Sciatic nerve (tissue), 2 donors: ENCODE data around the gene SMIM10L1. TPM values are rescaled to one million over a fixed set of nuclear protein-coding genes. Genes with fewer than 3 reads are reported as not detected.

ENCODE experiments used
- ATAC-seq: fragments of 200-7000 bp; cut with Tn5 transposase; one replicate; pipeline ENCODE4 v1.9.1; 2020; ENCODE audit warnings: mild to moderate bottlenecking, moderate library complexity
- DNase-seq: peaks from one replicate; pipeline ENCODE4 v3.0.0-alpha.2; 2020; ENCODE audit warnings: low spot score
- intact Hi-C: fragments of 100-400 bp; cut with DNase I; formaldehyde crosslinking; loops from one replicate; pipeline ENCODE4 v1.14.2; 2022
- total RNA-seq: library from RNA; stranded (reverse); fragmentation: NEBNext Ultra II Directional; extraction: Animal tissue kit (Norgen Biotek cat#: 25700); gene quantifications from one replicate; pipeline ENCODE4 v1.2.1, GENCODE V29; 2021
- donor health status: DM: no; HTN: no; CAD: no.
- donor health status: DM: no; HTN: no; CAD: no.

The SMIM10L1 gene
- total RNA-seq = 8.9 TPM

DNA sequence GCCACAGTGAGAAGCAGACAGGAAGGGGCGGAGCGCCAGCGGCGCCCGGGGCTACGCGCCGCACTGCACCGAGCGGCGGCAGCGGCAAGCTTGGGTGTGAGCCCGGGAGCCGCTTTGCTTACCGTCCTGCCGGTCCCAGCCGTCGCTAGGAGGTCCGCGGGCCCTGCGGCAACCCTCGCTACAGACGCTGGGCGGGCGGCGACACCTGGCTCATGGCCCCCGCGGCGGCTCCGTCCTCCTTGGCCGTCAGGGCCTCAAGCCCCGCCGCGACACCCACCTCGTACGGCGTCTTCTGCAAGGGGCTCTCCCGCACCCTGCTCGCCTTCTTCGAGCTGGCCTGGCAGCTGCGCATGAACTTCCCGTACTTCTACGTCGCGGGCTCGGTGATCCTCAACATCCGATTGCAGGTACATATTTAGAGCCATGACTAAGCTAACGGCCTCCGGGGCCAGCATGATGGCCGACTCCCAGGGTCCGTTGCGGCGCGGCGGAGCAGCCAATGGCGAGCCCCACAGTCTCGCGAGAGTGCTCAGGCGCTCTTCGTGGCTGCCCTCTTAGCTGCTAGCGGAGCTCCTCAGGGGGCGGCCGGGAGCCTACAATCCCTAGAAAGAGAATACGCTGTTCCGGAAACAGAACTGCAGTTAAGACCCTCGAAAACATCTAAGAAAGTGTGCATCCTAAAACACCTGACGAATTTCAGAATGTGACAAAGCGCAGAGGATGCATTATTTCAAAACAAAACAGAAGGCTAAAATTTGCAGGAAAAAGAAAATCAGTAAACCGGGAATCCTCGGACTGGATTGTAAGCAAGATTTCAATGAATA is at the start of gene SMIM10L1:
Gene SMIM10L1 (plus strand): TSS at position 50 of the 824 bp plus-strand sequence. CDS start 163 bp downstream, at position 213.
- ATAC-seq (peak; percentile 100), DNase-seq (peak; percentile 94)
- intact Hi-C loops = no loop called here

DNA sequence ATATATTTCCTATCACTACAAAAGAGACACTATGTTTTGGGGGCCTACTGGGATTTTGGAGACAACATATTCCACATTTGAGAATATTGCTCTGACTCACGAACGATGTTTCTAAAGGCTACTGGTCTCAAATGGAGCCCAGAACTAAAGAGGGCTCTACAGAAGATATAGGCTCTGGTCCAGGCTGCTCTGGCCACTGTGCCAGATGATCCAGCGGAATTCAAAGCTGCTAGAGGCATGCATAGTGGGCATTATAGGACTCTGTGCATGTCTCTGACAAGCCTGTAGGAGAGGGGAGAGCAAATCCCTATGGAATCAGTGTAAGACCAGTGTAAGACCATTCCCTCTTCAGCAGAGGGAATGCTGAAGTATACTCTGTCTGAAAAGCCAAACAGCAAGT is 40.6 kb upstream of the SMIM10L1 start:
- ATAC-seq = no peak

GRCh38 chr12:11130999-11131398 is 40.0 kb upstream of the SMIM10L1 start:
- no peak for ATAC-seq
- intact Hi-C loops = no loop called here
- no peak for DNase-seq

More for the DNA sequence above, 40.6 kb upstream of the SMIM10L1 start:
- DNase-seq = no peak
- intact Hi-C loops = no loop called here

DNA sequence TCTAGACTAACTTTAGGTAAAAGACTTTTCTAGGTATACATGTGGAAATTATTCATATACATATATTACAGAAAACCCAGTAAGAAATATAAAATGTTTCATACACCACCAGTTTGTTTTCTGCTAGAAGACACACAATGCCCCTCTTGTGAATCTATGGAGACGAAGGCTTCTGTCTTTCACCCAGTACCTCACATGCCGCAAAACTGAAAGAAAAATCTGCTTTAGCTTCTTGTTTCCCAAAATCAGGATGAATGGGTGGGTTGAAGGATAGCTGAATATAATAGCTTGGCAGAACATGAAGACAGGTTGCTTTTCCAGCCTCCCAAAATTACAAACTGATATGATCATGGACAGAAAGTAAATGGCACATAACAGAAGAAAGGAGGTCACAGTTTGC is 37.8 kb upstream of the SMIM10L1 start:
- ATAC-seq (no peak), DNase-seq (no peak)
- intact Hi-C loops = no loop called here

DNA sequence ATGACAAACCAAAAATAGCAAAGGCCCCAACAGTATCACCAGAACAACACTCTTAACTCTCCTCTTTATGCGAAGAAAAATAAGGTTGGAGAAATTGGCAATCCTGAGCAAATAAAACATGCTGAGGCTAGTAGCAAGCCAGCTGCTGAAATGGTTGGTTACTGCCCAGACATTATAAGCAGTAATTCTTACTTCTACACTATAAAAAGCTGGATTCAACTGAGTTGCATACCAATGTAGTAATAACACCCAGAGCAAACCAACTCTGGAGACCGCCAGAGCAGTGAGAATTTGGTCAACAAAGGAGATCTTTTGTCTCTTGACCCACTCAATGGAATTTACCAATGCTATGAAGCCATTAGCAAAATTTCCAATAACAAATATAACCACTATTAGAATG is 37.2 kb upstream of the SMIM10L1 start:
- no peak for ATAC-seq
- intact Hi-C loops = no loop called here
- DNase-seq = no peak

DNA sequence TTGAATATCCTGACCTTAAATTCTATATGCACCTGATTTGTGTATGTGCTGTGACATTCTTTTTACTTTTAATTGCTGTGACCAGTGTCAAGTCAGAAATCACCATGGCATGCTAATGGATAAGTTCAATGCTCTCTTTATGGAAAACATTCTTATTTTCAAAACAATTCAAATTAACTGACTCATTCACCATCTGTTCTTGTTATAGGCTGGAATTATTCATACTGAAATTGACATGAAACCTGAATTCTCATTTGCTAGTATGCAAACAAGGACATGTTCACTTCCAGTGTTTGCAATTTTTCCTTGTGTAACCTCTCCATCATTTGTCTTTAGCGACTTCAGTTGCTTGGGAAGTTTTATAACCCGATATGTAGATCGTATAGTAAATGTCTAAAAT is 36.7 kb upstream of the SMIM10L1 start, which contains the start of gene TAS2R30:
Gene TAS2R30 (minus strand): TSS at position 340 of the 400 bp plus-strand sequence. CDS start 400 bp downstream, outside the sequence.
- intact Hi-C loops = no loop called here
- DNase-seq (no peak), ATAC-seq (no peak)

GRCh38 chr12:11136075-11136474 is 34.9 kb upstream of the SMIM10L1 start:
- ATAC-seq (no peak), DNase-seq (no peak)
- intact Hi-C loops = no loop called here

GRCh38 chr12:11143352-11143751 is 27.6 kb upstream of the SMIM10L1 start:
- ATAC-seq (no peak), DNase-seq (no peak)

GRCh38 chr12:11144297-11144696 is 26.7 kb upstream of the SMIM10L1 start:
- ATAC-seq (no peak), DNase-seq (no peak)
- intact Hi-C loops = no loop called here

More at GRCh38 chr12:11143352-11143751, 27.6 kb upstream of the SMIM10L1 start:
- intact Hi-C loops = no loop called here

DNA sequence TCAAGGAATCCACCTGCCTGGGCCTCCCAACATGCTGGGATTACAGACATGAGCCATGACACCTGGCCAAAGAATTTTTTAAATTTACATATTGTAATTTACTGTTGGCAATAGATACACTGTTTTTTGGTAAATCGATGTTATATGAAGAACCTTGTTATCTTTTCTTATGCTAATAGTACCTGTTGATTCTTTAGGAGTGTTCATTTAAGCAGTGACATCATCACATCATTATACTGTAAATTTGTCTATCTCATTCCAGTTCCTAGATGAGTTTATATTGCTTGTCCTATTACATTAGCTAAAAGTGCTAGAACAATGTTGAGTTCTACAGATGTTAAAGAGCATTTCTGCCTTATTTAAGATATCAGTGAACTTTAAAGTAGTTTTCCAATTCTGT is 23.6 kb upstream of the SMIM10L1 start:
- DNase-seq (no peak), ATAC-seq (no peak)
- intact Hi-C loops = no loop called here

- intact Hi-C loops = no loop called here
- ATAC-seq = no peak
- DNase-seq = no peak
Observed at GRCh38 chr12:11150832-11151231, 20.2 kb upstream of the SMIM10L1 start.

- ATAC-seq = no peak
- intact Hi-C loops = no loop called here
- no peak for DNase-seq
Observed at GRCh38 chr12:11152725-11153124, 18.3 kb upstream of the SMIM10L1 start.

DNA sequence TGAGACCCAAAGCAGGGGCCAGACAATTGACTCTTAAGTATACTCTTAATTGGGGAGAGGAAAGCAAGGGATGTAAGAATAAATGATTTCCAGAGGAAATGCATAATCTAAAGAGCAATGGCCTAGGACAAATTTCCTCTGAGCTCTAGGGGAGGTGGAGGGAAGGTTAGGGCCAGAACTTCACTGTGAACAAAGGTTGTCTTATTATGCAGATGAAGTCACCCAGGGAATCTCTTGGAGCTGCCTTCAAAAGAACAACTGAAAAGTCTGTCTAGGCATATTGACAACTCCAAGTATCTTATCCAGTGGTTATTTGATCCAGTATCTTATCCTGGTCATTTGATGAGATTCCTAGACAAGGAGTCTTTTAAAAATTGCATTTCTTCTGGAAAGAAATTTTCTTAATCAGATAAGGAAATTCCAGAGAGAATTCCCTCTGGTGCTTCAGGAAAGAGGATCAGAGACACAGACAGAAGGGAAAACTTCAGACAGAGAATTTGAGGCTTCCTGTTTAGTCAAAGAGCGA is 16.5 kb upstream of the SMIM10L1 start:
- intact Hi-C loops = no loop called here
- DNase-seq (no peak), ATAC-seq (no peak)

- intact Hi-C loops = no loop called here
- no peak for ATAC-seq
- DNase-seq = no peak
Observed at GRCh38 chr12:11158885-11159444, 12.0 kb upstream of the SMIM10L1 start.

- intact Hi-C loops = no loop called here
- ATAC-seq (no peak), DNase-seq (no peak)
Observed at GRCh38 chr12:11162502-11162901, 8.5 kb upstream of the SMIM10L1 start.

DNA sequence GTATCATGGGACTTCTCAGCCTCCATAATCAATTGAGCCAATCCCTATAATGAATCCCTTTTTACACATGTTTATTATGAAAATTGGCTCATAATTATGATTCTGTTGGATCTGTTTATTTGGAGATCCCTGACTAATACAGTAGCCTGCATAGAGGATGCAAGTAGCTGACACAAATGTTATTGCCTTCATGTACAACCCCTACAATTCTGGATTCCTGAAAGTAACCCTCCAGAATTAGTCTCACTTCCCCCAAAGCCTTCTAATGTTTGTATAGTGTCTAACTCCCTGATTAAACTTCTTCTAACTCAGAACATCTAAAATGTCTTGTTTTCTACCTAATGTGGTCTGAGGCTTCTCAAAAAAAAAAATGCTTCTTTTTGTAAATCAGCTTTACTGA is 6.6 kb upstream of the SMIM10L1 start:
- no peak for DNase-seq
- intact Hi-C loops = no loop called here
- no peak for ATAC-seq

DNA sequence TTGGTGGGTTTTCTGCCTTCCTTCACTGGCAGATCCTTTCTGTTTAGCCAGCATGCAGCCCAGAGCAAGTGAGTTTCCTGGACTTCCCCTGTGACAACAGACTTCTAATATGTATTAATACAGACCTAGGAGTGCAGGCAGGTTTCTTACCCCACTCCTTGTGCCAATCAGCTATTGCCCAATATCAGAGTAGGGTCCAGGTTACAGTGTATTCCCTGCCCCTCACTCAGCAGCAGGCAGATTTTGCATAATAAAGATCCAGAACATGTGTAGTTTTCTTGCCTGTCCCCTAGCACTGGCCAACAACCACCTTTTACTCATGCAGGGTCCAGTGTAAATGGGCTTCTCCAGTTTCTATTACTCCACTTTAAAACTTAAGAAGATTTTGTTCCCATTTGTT is 4.7 kb upstream of the SMIM10L1 start:
- ATAC-seq (no peak), DNase-seq (no peak)
- intact Hi-C loops = no loop called here

- DNase-seq (no peak), ATAC-seq (no peak)
- intact Hi-C loops = no loop called here
Observed at GRCh38 chr12:11170810-11171144, 217 bp upstream of the SMIM10L1 start.

- ATAC-seq (no peak), DNase-seq (no peak)
- intact Hi-C loops = no loop called here
Observed at GRCh38 chr12:11171969-11172675, 1.1 kb downstream of the SMIM10L1 start.

DNA sequence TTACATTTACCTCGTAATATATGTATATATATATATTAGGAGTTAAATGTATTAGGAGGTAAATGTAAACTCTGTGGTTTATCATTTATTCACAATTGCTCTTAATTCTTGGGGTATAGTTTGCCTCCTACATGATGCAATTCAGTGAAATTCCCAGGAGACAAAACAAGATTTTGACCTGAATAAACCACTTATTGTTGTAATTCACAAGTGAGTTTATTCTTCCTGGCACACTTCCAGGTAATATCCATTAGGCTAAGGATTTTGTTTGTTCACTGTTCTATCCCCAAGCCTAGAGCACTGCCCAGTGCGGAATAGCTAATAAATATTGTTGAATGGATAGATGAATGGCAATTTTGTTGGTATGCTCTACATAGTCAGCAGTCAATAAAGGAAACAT is 3.0 kb downstream of the SMIM10L1 start:
- intact Hi-C loops = no loop called here
- DNase-seq (no peak), ATAC-seq (no peak)
